ENCODE measurements around the gene DRAP1.

The DRAP1 gene

GRCh38 chr11:65906602-65907001, 12.6 kb upstream of the DRAP1 start:
- no peak for DNase-seq

GRCh38 chr11:65907878-65908277, 11.3 kb upstream of the DRAP1 start:
- peak; percentile 73 for DNase-seq

GRCh38 chr11:65911682-65912568, 7.3 kb upstream of the DRAP1 start:
- peak; percentile 32 for DNase-seq

- DNase-seq, result no peak
Observed at GRCh38 chr11:65912845-65913244, 6.4 kb upstream of the DRAP1 start.

GRCh38 chr11:65915101-65915820, 4.0 kb upstream of the DRAP1 start:
- DNase-seq, result peak; percentile 69

- DNase-seq, result no peak
Observed at GRCh38 chr11:65915821-65916251, 3.4 kb upstream of the DRAP1 start.

- no peak for DNase-seq
Observed at GRCh38 chr11:65916391-65916790, 2.8 kb upstream of the DRAP1 start.

- no peak for DNase-seq
Observed at GRCh38 chr11:65917077-65917433, 2.2 kb upstream of the DRAP1 start.

- DNase-seq, result no peak
Observed at GRCh38 chr11:65917434-65918210, 1.6 kb upstream of the DRAP1 start.

GRCh38 chr11:65918211-65919140, 750 bp upstream of the DRAP1 start, which contains the start of gene C11orf68:
C11orf68 (minus strand) TSS chr11:65919062; CDS start chr11:65919031, 31 bp downstream.
- peak; percentile 26 for DNase-seq

GRCh38 chr11:65919573-65920371, 546 bp downstream of the DRAP1 start:
- peak; percentile 43 for DNase-seq

- DNase-seq, result no peak
Observed at GRCh38 chr11:65920372-65920802, 1.2 kb downstream of the DRAP1 start.

GRCh38 chr11:65921033-65921555, 1.9 kb downstream of the DRAP1 start:
- no peak for DNase-seq

- no peak for DNase-seq
Observed at GRCh38 chr11:65921876-65922275, 2.6 kb downstream of the DRAP1 start.

- DNase-seq, result no peak
Observed at GRCh38 chr11:65922565-65922964, 3.3 kb downstream of the DRAP1 start.

GRCh38 chr11:65925397-65925796, 6.2 kb downstream of the DRAP1 start:
- no peak for DNase-seq

GRCh38 chr11:65927904-65928397, 8.7 kb downstream of the DRAP1 start:
- no peak for DNase-seq

GRCh38 chr11:65928667-65929066, 9.4 kb downstream of the DRAP1 start:
- no peak for DNase-seq

- DNase-seq, result no peak
Observed at GRCh38 chr11:65931773-65932557, 12.7 kb downstream of the DRAP1 start.

GRCh38 chr11:65932558-65932919, 13.3 kb downstream of the DRAP1 start:
- DNase-seq, result peak; percentile 10
